ENCODE results near the gene ADCK1. TPM values are rescaled to one million over a fixed set of nuclear protein-coding genes. Genes with fewer than 3 reads are reported as not detected.

The ADCK1 gene
- total and polyA plus RNA-seq, 2 donors (not counting 3 experiments of a cell fraction or from before 2014, with no cell fraction given), result 4.2 to 6.9 TPM

DNA sequence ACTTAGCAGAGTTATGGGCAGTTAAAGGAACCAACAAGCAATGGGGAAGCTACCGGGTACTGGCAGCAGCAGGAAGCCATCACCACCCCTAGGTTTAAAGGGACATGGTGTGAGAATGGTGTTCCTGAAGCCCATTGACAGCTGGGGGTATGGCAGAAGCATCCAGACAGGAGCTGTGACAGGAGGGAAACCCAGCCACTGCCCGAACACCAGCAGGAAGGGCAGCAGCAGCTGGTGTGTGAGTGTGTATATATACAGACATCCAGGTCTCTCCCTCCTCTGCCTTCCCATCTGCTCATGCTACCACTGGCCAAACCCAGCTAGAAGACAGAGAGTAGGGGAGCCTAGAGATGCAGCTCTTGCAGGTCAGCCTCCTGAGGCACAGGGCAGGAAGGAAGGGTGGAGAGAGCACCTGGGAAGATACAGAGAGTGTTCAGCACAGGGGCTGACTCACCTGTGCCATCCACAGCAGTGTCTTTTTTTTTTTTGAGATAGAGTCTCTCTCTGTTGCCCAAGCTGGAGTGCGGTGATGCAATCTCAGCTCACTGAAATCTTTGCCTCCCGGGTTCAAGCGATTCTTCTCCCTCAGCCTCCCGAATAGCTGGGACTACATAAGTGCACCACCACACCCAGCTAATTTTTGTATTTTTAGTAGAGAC is 9.2 kb upstream of the ADCK1 start:
- ChIA-PET POLR2A (no interaction called here), CTCF (interaction anchor here (0.9 kb wide), 1 partner anchor 9 kb away, joined by 3 read pairs; the partner anchor contains the start of gene ADCK1)
- Histone ChIP-seq H2AFZ (ENCODE audit: low read depth, low read length) (no peak overlapping the region), H3K4me1 (ENCODE audit: control insufficient read depth, extremely low read depth, insufficient read depth, low read length) (no peaks in the 10 kb centered on the region), H3K9ac (replicated peaks; ENCODE audit: extremely low read depth, insufficient read depth, low read length) (no peak overlapping the region), H3K27me3 (ENCODE audit: control insufficient read depth in 2 of 2, insufficient read depth in 2 of 2, low read length in 2 of 2) (peaks cover 1 to 4% of the 10 kb centered on the region in 2 experiments), H3K4me3 (replicated peaks in 1 of 3; ENCODE audit: insufficient read depth in 1 of 3, low read depth in 1 of 3, low read length in 3 of 3) (no peak overlapping the region), H4K20me1 (replicated peaks; ENCODE audit: control insufficient read depth, extremely low read depth, insufficient read depth, low read length) (no peaks in the 10 kb centered on the region), H3K36me3 (ENCODE audit: control insufficient read depth in 2 of 2, extremely low read depth in 1 of 2, insufficient read depth in 2 of 2, low read length in 2 of 2) (no peaks in the 10 kb centered on the region), H3K9me1 (replicated peaks; ENCODE audit: control insufficient read depth, extremely low read depth, insufficient read depth, low read length) (no peaks in the 10 kb centered on the region), H3K4me2 (ENCODE audit: insufficient read depth, low read length) (no peak overlapping the region), H3K27ac (ENCODE audit: insufficient read depth, low read depth, low read length) (no peak overlapping the region), H3K79me2 (ENCODE audit: control insufficient read depth, insufficient read depth, low read length) (no peaks in the 10 kb centered on the region), H3K9me3 (replicated peaks; ENCODE audit: control insufficient read depth, insufficient read depth, low read length) (no peaks in the 10 kb centered on the region)
- dilution Hi-C loops (cut with MboI; ENCODE audit: extremely low pct_ligation_motif_present, low sequenced_read_pairs), result no loop called here
- intact Hi-C loops (cut with micrococcal nuclease), result no loop called here
- FAIRE-seq (no peak), DNase-seq (ENCODE audit: low read depth, low spot score) (no peak)
- TF ChIP-seq JUN (IDR thresholded peaks at IDR 0.05; ENCODE audit: borderline replicate concordance, insufficient read depth, insufficient read length, low read depth), result no peak
- no peak for TF ChIP-seq MYC (IDR thresholded peaks at IDR 0.05; ENCODE audit: low read depth, low read length)
- no peak for TF ChIP-seq POLR2AphosphoS5 (IDR thresholded peaks at IDR 0.05; ENCODE audit: insufficient read depth, low read depth, low read length)
- TF ChIP-seq GATA2 (IDR thresholded peaks at IDR 0.05; ENCODE audit: insufficient read depth, insufficient read length, low read depth, low read length), result no peak
- no peak for TF ChIP-seq CTCF (IDR thresholded peaks at IDR 0.05; ENCODE audit: extremely low read depth in 1 of 2, insufficient read depth in 1 of 2, low read depth in 1 of 2, low read length in 2 of 2)
- no TSS peak for BruUV-seq (replicated peaks)

GRCh38 chr14:77791225-77791600 is 8.7 kb upstream of the ADCK1 start:
- Histone ChIP-seq H3K9me3 (replicated peaks; ENCODE audit: control insufficient read depth, insufficient read depth, low read length) (no peaks in the 10 kb centered on the region), H2AFZ (ENCODE audit: low read depth, low read length) (no peak overlapping the region), H3K9me1 (replicated peaks; ENCODE audit: control insufficient read depth, extremely low read depth, insufficient read depth, low read length) (no peaks in the 10 kb centered on the region), H3K36me3 (ENCODE audit: control insufficient read depth in 2 of 2, extremely low read depth in 1 of 2, insufficient read depth in 2 of 2, low read length in 2 of 2) (no peaks in the 10 kb centered on the region), H4K20me1 (replicated peaks; ENCODE audit: control insufficient read depth, extremely low read depth, insufficient read depth, low read length) (no peaks in the 10 kb centered on the region), H3K9ac (replicated peaks; ENCODE audit: extremely low read depth, insufficient read depth, low read length) (no peak overlapping the region), H3K79me2 (ENCODE audit: control insufficient read depth, insufficient read depth, low read length) (no peaks in the 10 kb centered on the region), H3K27ac (ENCODE audit: insufficient read depth, low read depth, low read length) (no peak overlapping the region), H3K4me2 (ENCODE audit: insufficient read depth, low read length) (no peak overlapping the region), H3K27me3 (ENCODE audit: control insufficient read depth in 2 of 2, insufficient read depth in 2 of 2, low read length in 2 of 2) (peaks cover 1 to 4% of the 10 kb centered on the region in 2 experiments), H3K4me1 (ENCODE audit: control insufficient read depth, extremely low read depth, insufficient read depth, low read length) (no peaks in the 10 kb centered on the region), H3K4me3 (replicated peaks in 1 of 3; ENCODE audit: insufficient read depth in 1 of 3, low read depth in 1 of 3, low read length in 3 of 3) (no peak overlapping the region)
- DNase-seq (ENCODE audit: low read depth, low spot score) (no peak), FAIRE-seq (no peak)
- POLR2A ChIA-PET, result no interaction called here
- dilution Hi-C loops (cut with MboI; ENCODE audit: extremely low pct_ligation_motif_present, low sequenced_read_pairs) (no loop called here), intact Hi-C loops (cut with micrococcal nuclease) (no loop called here)
- no TSS peak for BruUV-seq (replicated peaks)
- TF ChIP-seq EZH2 (IDR thresholded peaks at IDR 0.05; ENCODE audit: borderline replicate concordance, low read depth, low read length, severe bottlenecking) (no peak), POLR2AphosphoS5 (IDR thresholded peaks at IDR 0.05; ENCODE audit: insufficient read depth, low read depth, low read length) (no peak), POLR2A (IDR thresholded peaks at IDR 0.05; ENCODE audit: low read depth, low read length) (no peak), FOS (IDR thresholded peaks at IDR 0.05; ENCODE audit: borderline replicate concordance, insufficient read depth, low read length) (no peak), MAX (IDR thresholded peaks at IDR 0.05; ENCODE audit: insufficient read depth, insufficient read length) (no peak), GATA2 (IDR thresholded peaks at IDR 0.05; ENCODE audit: insufficient read depth, insufficient read length, low read depth, low read length) (no peak), MYC (IDR thresholded peaks at IDR 0.05; ENCODE audit: low read depth, low read length) (no peak), CTCF (IDR thresholded peaks at IDR 0.05; ENCODE audit: extremely low read depth in 1 of 2, insufficient read depth in 1 of 2, low read depth in 1 of 2, low read length in 2 of 2) (no peak), JUN (IDR thresholded peaks at IDR 0.05; ENCODE audit: borderline replicate concordance, insufficient read depth, insufficient read length, low read depth) (no peak)
- CTCF ChIA-PET, result no interaction called here
